HepG2 (cell line): ENCODE results near the gene MAPK12.

Source experiments
- CENPX ChIP-seq: sonication (generic); formaldehyde crosslinking; IDR thresholded peaks from 2 replicates; pipeline ENCODE4 v1.9.0; 2021; ENCODE audit warnings: mild to moderate bottlenecking, missing genetic modification reagents, moderate library complexity
- CTCF ChIP-seq: sonication (generic); formaldehyde crosslinking; IDR thresholded peaks from 2 replicates; pipeline ENCODE4 v1.5.0; 2020; ENCODE audit warnings: mild to moderate bottlenecking, missing genetic modification reagents, moderate library complexity
- NFE2L2 ChIP-seq: fragments of 150-350 bp; IDR thresholded peaks from 2 replicates; pipeline ENCODE4 v1.6.1; 2014; ENCODE audit warnings: low read length
- PAXIP1 ChIP-seq: sonication (generic); formaldehyde crosslinking; conservative IDR thresholded peaks from 2 replicates; pipeline ENCODE4 v1.4.0; 2020; ENCODE audit warnings: mild to moderate bottlenecking, missing genetic modification reagents, moderate library complexity
- ZNF740 ChIP-seq: sonication (generic); formaldehyde crosslinking; IDR thresholded peaks from 2 replicates; pipeline ENCODE4 v1.4.0; 2020; ENCODE audit warnings: missing genetic modification reagents

GRCh38 chr22:50267591-50268390 is 6.3 kb upstream of the MAPK12 start:
- TF ChIP-seq NFE2L2 (no peak), CENPX (CRISPR knock-in tag) (no peak), CTCF (CRISPR knock-in tag) (peak; percentile 50), ZNF740 (CRISPR knock-in tag) (no peak), PAXIP1 (CRISPR knock-in tag) (no peak)
